Astrocyte (in vitro differentiated cells and primary cell): Measurements from ENCODE around the gene FEM1C. TPM values are rescaled to one million over a fixed set of nuclear protein-coding genes. Genes with fewer than 3 reads are reported as not detected.

Source experiments
- DNase-seq: peaks from one replicate; pipeline ENCODE4 v3.0.0-alpha.2; 2010; ENCODE audit warnings: low read depth
- FAIRE-seq: peaks from 2 replicates; lab custom pipeline; 2011; peaks lifted over from hg19 to GRCh38; lab: Jason Lieb, UNC
- H2AFZ ChIP-seq: 2 replicates; pipeline ENCODE4 v1.6.0; 2012; ENCODE audit warnings: low read depth, low read length, inconsistent platforms
- H3K27ac ChIP-seq: 2 replicates; pipeline ENCODE4 v1.5.1; 2011; ENCODE audit warnings: low read depth, low read length, inconsistent platforms
- H3K27me3 ChIP-seq: 2 replicates; pipeline ENCODE4 v1.6.0; 2011; ENCODE audit warnings: low read length, inconsistent platforms; ENCODE audit not compliant: insufficient read depth
- H3K36me3 ChIP-seq: 2 replicates; pipeline ENCODE4 v1.5.1; 2011; ENCODE audit warnings: low read length, inconsistent platforms; ENCODE audit not compliant: insufficient read depth
- H3K4me1 ChIP-seq: 2 replicates; pipeline ENCODE4 v1.5.1; 2011; ENCODE audit warnings: low read length, inconsistent platforms; ENCODE audit not compliant: insufficient read depth
- H3K4me2 ChIP-seq: 2 replicates; pipeline ENCODE4 v1.6.0; 2012; ENCODE audit warnings: low read length, inconsistent platforms
- H3K4me3 ChIP-seq: 2 replicates; pipeline ENCODE4 v1.5.1; 2011; ENCODE audit warnings: low read depth, mild to moderate bottlenecking, low read length, inconsistent platforms; ENCODE audit not compliant: insufficient read depth
- H3K79me2 ChIP-seq: 2 replicates; pipeline ENCODE4 v1.6.0; 2012; ENCODE audit warnings: mild to moderate bottlenecking, low read length, inconsistent platforms; ENCODE audit not compliant: insufficient read depth
- H3K9ac ChIP-seq: 2 replicates; pipeline ENCODE4 v1.6.0; 2012; ENCODE audit warnings: mild to moderate bottlenecking, low read length, inconsistent platforms
- H3K9me3 ChIP-seq: 2 replicates; pipeline ENCODE4 v1.5.1; 2012; ENCODE audit warnings: low read depth, mild to moderate bottlenecking, low read length, inconsistent platforms; ENCODE audit not compliant: insufficient read depth
- H4K20me1 ChIP-seq: 2 replicates; pipeline ENCODE4 v1.6.0; 2012; ENCODE audit warnings: low read length, inconsistent platforms; ENCODE audit not compliant: insufficient read depth
- H3K27ac Mint-ChIP-seq: one replicate; pipeline ENCODE4 v1.8.0; 2021; ENCODE audit warnings: mild to moderate bottlenecking, mixed read lengths; ENCODE audit not compliant: unreplicated experiment
- H3K27me3 Mint-ChIP-seq: one replicate; pipeline ENCODE4 v1.8.0; 2021; ENCODE audit warnings: low read depth, mixed read lengths; ENCODE audit not compliant: unreplicated experiment
- H3K36me3 Mint-ChIP-seq: one replicate; pipeline ENCODE4 v1.8.0; 2021; ENCODE audit warnings: low read depth, mixed read lengths; ENCODE audit not compliant: unreplicated experiment
- H3K4me1 Mint-ChIP-seq: one replicate; pipeline ENCODE4 v1.8.0; 2021; ENCODE audit warnings: low read depth, mixed read lengths; ENCODE audit not compliant: unreplicated experiment
- H3K4me3 Mint-ChIP-seq: one replicate; pipeline ENCODE4 v1.8.0; 2021; ENCODE audit warnings: mild to moderate bottlenecking, moderate library complexity, mixed read lengths; ENCODE audit not compliant: unreplicated experiment
- H3K9me3 Mint-ChIP-seq: one replicate; pipeline ENCODE4 v1.8.0; 2021; ENCODE audit warnings: mild to moderate bottlenecking, mixed read lengths; ENCODE audit not compliant: unreplicated experiment
- EZH2 ChIP-seq: IDR thresholded peaks from 2 replicates; pipeline ENCODE4 v1.6.1; 2012; ENCODE audit warnings: mild to moderate bottlenecking, low read length, inconsistent platforms; ENCODE audit not compliant: insufficient read depth
- total RNA-seq: library from RNA; stranded (reverse); gene quantifications from 2 replicates; pipeline ENCODE4 v1.2.1, GENCODE V29; 2021
- TF ChIP-seq, protein P1 (sequence below): IDR thresholded peaks from 2 replicates; pipeline ENCODE4 v1.5.1; 2011; ENCODE audit warnings: low read depth, mild to moderate bottlenecking, inconsistent platforms, low read length, moderate library complexity; ENCODE audit not compliant: insufficient read depth

FEM1C gene
- total RNA-seq, 1 donor from 2014 or later, result 22.9 TPM

DNA sequence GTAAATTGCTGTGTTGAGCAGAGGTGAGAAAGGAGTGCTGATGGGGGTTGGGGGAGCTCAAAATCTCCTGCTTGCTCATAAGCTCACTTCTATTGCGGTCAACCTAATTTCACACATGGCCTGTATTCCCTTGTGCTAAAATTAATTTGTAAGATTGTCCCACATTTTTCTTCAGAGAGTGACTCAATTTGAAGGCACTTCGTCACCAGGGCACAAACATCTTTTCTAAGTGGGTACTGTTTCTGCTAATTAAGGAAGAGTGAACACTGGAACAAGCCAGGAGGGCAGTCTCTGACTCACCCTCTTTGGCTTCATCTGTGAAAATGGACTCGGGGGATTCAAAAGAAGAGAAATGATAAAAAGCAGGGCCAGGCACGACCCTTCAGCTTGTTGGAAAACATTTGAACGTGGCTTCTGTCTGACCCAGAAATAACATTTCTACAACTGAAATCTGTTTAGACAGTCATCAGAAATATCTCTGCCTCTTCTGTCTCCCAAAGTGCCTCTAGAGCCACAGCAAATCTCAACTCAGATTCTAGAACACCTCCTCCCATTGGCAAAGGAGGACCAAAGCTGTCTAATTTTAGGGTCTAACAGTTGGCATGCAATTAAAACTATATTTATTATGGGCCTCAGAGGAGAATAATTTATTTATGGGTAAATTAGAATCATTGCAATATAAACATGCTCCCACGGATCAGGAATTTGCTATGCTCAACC, 49.8 kb downstream of the FEM1C start:
- Histone ChIP-seq H2AFZ (no peak overlapping the region), H3K9me3 (no peaks in the 10 kb centered on the region), H3K4me2 (peak overlapping the region; percentile 37), H4K20me1 (no peaks in the 10 kb centered on the region), H3K4me3 (no peak overlapping the region), H3K9ac (no peak overlapping the region), H3K27me3 (no peaks in the 10 kb centered on the region), H3K4me1 (peaks cover 5% of the 10 kb centered on the region), H3K79me2 (no peaks in the 10 kb centered on the region), H3K27ac (no peak overlapping the region), H3K36me3 (no peaks in the 10 kb centered on the region)
- Mint-ChIP-seq H3K36me3 (no peaks in the 10 kb centered on the region), H3K4me1 (peaks cover 13% of the 10 kb centered on the region), H3K9me3 (no peaks in the 10 kb centered on the region), H3K27ac (no peak overlapping the region), H3K27me3 (no peaks in the 10 kb centered on the region), H3K4me3 (no peak overlapping the region)
- TF ChIP-seq EZH2, result no peak
- TF ChIP-seq, protein P1, sequence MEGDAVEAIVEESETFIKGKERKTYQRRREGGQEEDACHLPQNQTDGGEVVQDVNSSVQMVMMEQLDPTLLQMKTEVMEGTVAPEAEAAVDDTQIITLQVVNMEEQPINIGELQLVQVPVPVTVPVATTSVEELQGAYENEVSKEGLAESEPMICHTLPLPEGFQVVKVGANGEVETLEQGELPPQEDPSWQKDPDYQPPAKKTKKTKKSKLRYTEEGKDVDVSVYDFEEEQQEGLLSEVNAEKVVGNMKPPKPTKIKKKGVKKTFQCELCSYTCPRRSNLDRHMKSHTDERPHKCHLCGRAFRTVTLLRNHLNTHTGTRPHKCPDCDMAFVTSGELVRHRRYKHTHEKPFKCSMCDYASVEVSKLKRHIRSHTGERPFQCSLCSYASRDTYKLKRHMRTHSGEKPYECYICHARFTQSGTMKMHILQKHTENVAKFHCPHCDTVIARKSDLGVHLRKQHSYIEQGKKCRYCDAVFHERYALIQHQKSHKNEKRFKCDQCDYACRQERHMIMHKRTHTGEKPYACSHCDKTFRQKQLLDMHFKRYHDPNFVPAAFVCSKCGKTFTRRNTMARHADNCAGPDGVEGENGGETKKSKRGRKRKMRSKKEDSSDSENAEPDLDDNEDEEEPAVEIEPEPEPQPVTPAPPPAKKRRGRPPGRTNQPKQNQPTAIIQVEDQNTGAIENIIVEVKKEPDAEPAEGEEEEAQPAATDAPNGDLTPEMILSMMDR, result no peak
- DNase-seq (peak; percentile 63), FAIRE-seq (peak; percentile 41)

DNA sequence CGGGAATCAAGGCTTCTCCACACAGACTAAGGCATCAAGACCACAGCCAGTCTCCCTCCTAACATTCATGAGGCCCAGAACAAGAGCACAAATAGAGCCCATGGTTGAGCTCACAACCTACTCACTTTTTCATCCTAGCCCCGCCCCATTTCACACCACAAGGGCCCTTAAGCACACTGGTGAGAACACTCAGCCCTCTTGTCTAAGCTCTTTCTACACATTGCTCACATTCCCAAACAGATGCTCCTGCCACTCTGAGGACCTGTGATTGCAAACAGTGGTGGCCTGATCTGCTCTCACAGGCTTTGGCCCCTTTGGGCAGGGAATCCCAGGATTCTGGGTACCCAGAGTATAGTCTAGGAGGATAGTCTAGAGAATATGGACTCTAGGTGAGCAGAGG, 54.0 kb downstream of the FEM1C start:
- H3K4me3 ChIP-seq, result no peak overlapping the region
- Mint-ChIP-seq H3K27me3 (no peaks in the 10 kb centered on the region), H3K4me1 (peaks cover 13% of the 10 kb centered on the region), H3K9me3 (no peaks in the 10 kb centered on the region), H3K27ac (no peak overlapping the region), H3K36me3 (no peaks in the 10 kb centered on the region), H3K4me3 (no peak overlapping the region)
- no peaks in the 10 kb centered on the region for H3K27me3 ChIP-seq
- no peak overlapping the region for H3K27ac ChIP-seq
- H2AFZ ChIP-seq, result no peak overlapping the region
- DNase-seq, result no peak
- peaks cover 5% of the 10 kb centered on the region for H3K4me1 ChIP-seq
- H3K4me2 ChIP-seq, result no peak overlapping the region
- no peaks in the 10 kb centered on the region for H4K20me1 ChIP-seq
- TF ChIP-seq, protein P1, result no peak
- TF ChIP-seq EZH2, result no peak
- no peak overlapping the region for H3K9ac ChIP-seq
- H3K79me2 ChIP-seq, result no peaks in the 10 kb centered on the region
- H3K36me3 ChIP-seq, result no peaks in the 10 kb centered on the region
- H3K9me3 ChIP-seq, result no peaks in the 10 kb centered on the region
- no peak for FAIRE-seq

DNA sequence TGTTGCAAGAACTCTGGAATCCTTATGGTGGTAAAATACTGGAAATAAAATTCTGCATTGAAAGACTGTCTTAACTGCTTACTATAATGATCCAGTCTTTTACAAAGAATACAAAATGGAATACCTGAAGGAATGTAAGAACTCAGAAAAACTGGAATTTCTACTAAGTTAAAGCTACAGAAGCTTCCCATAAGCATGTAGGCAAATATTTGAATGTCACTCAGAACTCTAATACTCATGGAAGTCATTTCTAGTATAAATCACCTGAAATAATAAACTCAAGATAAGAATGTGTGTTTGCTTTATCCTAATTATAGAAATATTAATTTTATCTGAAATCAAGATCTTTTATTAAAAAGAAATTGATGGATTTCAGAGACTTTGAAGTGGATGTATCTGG, 54.8 kb downstream of the FEM1C start:
- TF ChIP-seq EZH2, result no peak
- TF ChIP-seq, protein P1, result no peak
- DNase-seq (no peak), FAIRE-seq (no peak)
- Histone ChIP-seq H3K36me3 (no peaks in the 10 kb centered on the region), H3K27me3 (no peaks in the 10 kb centered on the region), H3K9ac (no peak overlapping the region), H3K27ac (no peak overlapping the region), H3K4me1 (peaks cover 5% of the 10 kb centered on the region), H3K9me3 (no peaks in the 10 kb centered on the region), H2AFZ (no peak overlapping the region), H3K4me2 (no peak overlapping the region), H3K4me3 (no peak overlapping the region), H3K79me2 (no peaks in the 10 kb centered on the region), H4K20me1 (no peaks in the 10 kb centered on the region)
- H3K36me3 Mint-ChIP-seq, result no peaks in the 10 kb centered on the region
- peaks cover 8% of the 10 kb centered on the region for H3K4me1 Mint-ChIP-seq
- no peaks in the 10 kb centered on the region for H3K27me3 Mint-ChIP-seq
- no peaks in the 10 kb centered on the region for H3K9me3 Mint-ChIP-seq
- no peak overlapping the region for H3K27ac Mint-ChIP-seq
- H3K4me3 Mint-ChIP-seq, result no peak overlapping the region
